Measurements from ENCODE around the gene DDX39B.
A peak's percentile ranks its signal among the peaks of the same experiment; 100 is the strongest.
"Not testable (repeated sequence)": the region's sequence is repeated elsewhere in the genome, so short reads cannot be mapped to it uniquely, and the experiment has no call there.

The DDX39B gene

GRCh38 chr6:31541658-31542521, at the start of gene DDX39B:
DDX39B (minus strand) TSS chr6:31542003; CDS start chr6:31540532, 1,471 bp downstream.
- DNase-seq (ENCODE audit: low spot score) = peak; percentile 98

GRCh38 chr6:31590691-31591090, 48.9 kb upstream of the DDX39B start:
- DNase-seq (ENCODE audit: low spot score) = not testable (repeated sequence)

GRCh38 chr6:31588871-31589650, 47.3 kb upstream of the DDX39B start:
- DNase-seq (ENCODE audit: low spot score) = no peak

- no peak for DNase-seq (ENCODE audit: low spot score)
Observed at GRCh38 chr6:31587791-31588777, 46.3 kb upstream of the DDX39B start.

GRCh38 chr6:31586599-31587281, 44.9 kb upstream of the DDX39B start:
- DNase-seq (ENCODE audit: low spot score) = peak; percentile 58

- DNase-seq (ENCODE audit: low spot score) = peak; percentile 77
Observed at GRCh38 chr6:31586008-31586407, 44.2 kb upstream of the DDX39B start, which contains the start of gene LST1. LST1 (plus strand) TSS chr6:31586277; CDS start chr6:31587300, 1,023 bp downstream.

- DNase-seq (ENCODE audit: low spot score) = no peak
Observed at GRCh38 chr6:31585491-31585890, 43.7 kb upstream of the DDX39B start.

GRCh38 chr6:31582230-31582643, 40.4 kb upstream of the DDX39B start, which contains the start of gene LTB:
LTB (minus strand) TSS chr6:31582424; CDS start chr6:31582417, 7 bp downstream.
- no peak for DNase-seq (ENCODE audit: low spot score)

- DNase-seq (ENCODE audit: low spot score) = no peak
Observed at GRCh38 chr6:31581434-31582229, 39.8 kb upstream of the DDX39B start.

- peak; percentile 66 for DNase-seq (ENCODE audit: low spot score)
Observed at GRCh38 chr6:31580807-31581433, 39.1 kb upstream of the DDX39B start.

GRCh38 chr6:31580438-31580740, 38.6 kb upstream of the DDX39B start:
- no peak for DNase-seq (ENCODE audit: low spot score)

GRCh38 chr6:31579546-31580437, 38.0 kb upstream of the DDX39B start:
- DNase-seq (ENCODE audit: low spot score) = no peak

GRCh38 chr6:31579119-31579505, 37.3 kb upstream of the DDX39B start:
- no peak for DNase-seq (ENCODE audit: low spot score)

GRCh38 chr6:31578184-31579118, 36.6 kb upstream of the DDX39B start:
- no peak for DNase-seq (ENCODE audit: low spot score)

GRCh38 chr6:31577579-31577966, 35.8 kb upstream of the DDX39B start:
- no peak for DNase-seq (ENCODE audit: low spot score)

GRCh38 chr6:31576897-31577578, 35.2 kb upstream of the DDX39B start:
- DNase-seq (ENCODE audit: low spot score) = no peak
